Stimulated activated CD8-positive, alpha-beta memory T cell treated with anti-CD3 and anti-CD28 coated beads, Interleukin-4, amount 100 ng/mL, for 4 hours (primary cell): ENCODE data around the gene CCR7.

ENCODE experiments used
- DNase-seq, 2 donors: peaks; one replicate each; pipeline ENCODE4 v3.0.0-alpha.2; 2020; ENCODE audit warnings: low read depth in 2 of 2, low spot score in 1 of 2

CCR7 gene

DNA sequence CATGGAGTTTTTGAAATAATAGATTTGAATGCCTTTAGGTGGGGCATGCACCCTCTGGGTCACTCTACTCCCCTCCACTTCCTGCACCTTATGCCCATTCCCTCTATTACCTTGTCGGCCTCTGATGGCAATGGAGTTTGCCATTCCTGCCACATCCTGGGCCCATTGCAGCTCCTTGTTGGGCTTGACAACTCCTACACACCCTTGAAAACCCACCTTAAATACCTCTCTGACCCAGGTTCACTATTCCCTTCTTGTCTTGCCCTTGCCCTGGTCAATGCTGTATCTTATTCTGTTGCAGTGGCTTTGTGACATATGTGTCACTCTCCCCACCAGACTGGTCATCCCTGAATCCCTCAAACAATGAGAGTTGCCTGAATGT lies 2.4 kb downstream of the CCR7 start:
- no peak for DNase-seq

DNA sequence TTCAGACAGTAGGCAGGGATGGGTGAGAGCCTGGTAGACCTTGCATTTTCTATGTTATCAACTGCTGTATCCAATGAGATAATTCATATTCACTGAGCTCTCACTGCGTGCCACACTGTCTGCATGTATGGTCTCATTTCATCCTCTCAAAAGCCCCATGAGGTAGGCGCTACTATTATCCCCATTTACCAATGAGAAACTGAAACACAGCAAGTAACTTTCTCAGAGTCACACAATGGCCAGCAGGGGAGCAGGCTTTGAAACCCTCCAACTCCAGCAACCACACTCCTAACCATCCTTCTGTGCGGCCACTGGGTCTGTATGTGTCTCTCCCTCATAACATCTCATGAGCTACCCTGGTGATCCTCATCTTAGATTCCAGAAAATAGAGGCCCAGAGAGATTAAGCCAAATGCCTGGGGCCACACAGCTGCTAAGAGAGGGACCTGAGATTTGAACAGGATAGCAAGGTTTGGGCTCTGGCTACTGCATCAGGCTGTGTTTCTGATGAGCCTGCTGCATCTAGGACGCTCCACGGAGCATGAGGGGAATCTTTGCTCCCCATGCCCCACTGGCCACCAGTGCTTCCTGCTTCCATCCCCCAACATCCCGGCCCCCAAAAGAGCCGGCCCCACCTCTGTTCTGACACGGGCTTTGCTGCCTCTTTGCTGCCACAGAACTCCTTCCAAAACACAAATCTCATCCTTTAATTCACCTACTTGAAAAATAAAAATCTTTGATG lies 3.2 kb downstream of the CCR7 start:
- DNase-seq, result no peak

DNA sequence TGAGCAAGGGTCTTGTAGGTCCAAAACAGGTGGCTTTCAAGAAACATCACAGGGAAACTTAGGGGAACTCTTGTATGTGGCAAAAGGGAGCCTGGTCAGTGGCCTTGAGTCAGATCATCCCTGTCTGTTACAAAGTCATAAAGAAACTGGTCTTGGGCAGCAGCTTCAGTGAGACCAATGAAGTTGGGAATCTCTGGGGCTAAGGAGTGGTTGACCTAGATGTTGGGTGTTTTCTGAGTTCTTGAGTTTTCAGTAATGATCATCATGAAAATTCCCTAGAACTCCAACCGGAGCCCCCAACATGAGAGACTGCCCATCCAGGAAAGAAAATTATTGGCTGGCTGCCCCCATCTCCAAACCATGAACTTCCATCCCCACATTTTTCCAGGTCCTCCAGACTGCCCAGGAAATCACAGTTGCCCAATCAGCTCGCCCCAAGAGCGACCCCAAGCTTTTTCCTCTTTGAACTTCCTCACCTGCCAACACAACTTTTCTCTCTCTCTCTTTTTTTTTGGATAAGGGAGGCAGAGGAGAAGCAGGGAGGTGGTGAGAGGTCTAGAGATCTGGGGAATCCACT lies 3.9 kb downstream of the CCR7 start:
- no peak for DNase-seq

DNA sequence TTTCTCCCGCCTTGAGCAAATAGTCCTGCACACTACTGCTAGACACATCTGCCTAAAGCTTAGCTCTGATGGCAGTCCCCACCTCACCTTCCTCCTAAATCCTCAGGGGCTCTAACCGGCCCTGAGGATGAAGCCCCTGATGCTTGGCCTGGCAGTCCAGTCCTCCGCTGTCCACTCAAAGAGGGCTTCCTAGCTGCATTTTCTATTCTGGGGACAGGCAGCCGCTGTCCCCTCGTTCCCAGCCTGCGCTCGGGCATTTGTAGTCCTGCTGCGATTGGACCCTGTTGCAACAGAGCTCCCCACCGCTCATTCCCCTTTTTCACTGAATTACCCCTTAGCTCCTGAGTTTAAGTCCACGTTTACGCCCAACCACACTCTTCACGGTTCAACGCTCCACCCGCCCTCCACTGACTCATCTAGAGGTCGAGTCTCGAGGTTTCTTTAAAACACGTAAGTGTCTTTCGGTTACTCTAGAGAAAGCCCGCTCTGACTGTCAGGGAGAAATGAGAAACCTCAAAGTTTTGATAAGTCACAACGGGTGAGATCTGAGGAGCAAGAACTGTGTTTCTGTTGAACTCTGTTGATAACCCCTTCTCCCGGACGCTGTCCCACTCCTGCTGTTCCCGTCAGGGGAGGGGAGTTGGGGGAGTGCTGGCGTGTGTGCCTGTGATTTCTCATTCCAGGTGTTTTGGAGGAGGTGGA lies 4.5 kb downstream of the CCR7 start:
- DNase-seq, result peak; percentile 44 to 71

DNA sequence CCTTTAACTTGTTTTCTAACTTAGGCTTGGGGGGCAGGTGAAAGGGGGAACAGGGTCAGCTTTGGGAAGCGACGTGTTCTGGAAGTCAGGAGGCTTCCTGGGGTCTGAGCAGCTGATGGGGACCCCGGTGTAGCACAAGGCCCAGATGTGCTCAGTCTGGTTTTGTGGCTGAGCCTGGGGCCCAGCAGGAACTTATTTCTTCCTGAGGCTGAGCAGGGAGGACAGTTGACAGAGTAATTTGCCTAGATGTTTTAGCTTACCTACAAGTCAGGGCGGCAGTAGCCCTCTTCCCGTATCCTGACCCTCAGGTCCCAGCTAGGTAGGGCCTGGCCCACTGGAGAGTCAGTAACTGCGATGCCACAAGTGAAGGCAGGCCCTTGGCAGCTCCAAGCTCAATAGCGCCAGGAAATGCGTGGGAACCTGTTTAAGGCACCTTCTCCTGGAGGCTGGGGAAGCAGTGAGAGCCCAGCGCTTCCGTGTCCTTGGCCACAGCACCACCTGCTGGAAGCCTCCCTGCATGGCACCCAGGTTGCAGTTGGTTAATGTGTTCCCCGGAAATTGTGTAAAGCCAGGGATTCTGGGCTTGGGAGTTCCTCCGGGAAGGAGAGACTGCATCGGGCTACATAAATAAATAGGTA lies 5.2 kb downstream of the CCR7 start:
- DNase-seq, result peak; percentile 65 to 67

DNA sequence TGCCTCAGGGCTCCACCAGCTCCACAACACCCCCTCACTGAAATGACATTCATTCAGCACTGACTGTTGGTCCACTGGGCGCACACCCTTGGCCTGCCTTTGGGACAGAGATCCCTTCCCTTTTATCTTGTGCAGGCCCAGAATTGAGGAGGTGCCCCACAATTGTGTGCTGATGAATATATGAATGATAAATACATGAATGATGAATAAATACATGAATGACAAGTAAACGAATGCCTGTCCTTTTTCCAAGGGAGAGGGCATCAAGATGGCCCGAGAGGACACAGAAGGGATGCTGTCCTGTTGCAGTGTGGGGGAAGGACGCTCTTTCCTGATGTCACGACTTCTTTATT lies 5.7 kb downstream of the CCR7 start:
- no peak for DNase-seq

DNA sequence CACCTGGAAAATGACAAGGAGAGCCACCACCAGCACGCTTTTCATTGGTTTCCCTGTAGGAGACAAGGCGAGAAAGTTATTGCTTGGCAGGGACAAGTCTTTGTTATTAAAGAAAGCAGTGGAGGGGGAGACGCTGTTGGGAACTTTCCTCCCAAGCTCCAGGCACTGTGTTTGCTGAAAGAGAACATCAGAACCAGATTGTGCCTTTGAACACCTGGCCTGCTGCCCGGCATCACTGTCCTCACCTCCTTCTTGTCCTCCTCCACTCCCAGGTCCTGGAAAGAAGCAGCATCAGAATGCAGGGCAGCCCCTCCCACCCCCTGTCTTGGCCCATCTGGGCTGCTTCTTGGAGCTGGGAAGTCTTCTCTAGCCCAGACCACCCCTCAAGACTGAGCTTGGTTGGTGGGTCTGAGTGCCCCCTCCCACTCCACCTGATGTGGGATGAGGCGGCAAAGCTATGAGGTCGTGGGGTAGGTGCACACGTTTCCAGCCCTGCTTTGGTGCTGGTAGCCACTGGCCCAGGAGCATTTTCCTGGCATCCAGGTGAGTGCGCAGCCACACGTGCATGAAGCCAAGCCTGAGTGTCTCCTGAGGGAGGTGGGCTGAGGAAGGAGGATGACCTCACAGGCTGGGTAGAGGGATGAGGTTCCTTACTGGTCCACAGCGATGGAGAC lies 6.2 kb downstream of the CCR7 start:
- no peak for DNase-seq

DNA sequence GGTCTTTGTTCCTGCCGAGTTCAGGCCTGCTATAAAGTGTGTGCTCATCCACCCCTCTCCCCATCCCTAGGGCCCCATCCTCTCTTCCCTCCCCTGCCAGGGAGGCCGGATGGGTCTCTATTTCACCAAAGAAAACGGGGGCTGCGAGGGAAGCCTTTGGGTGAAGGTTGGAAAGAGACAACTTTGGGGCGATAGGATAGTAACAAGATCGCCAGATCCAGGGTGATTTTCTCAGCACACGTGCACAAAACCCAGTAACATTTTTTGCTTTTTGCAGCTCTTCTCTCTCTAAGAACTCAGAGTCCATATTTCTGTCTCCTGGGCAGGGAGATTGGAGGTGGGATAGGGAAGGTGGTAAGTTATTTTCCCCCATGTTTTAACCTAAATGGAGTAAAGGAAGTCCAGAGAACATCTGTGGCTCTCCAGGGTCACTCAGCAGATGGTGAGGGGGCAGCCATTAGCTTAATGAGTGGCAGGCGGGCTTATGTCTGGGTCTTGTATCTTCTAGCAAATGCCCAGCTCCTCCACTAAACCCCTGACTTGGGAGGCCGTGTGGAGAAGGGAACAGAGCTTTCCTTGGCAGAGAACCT lies 6.9 kb downstream of the CCR7 start:
- no peak for DNase-seq

DNA sequence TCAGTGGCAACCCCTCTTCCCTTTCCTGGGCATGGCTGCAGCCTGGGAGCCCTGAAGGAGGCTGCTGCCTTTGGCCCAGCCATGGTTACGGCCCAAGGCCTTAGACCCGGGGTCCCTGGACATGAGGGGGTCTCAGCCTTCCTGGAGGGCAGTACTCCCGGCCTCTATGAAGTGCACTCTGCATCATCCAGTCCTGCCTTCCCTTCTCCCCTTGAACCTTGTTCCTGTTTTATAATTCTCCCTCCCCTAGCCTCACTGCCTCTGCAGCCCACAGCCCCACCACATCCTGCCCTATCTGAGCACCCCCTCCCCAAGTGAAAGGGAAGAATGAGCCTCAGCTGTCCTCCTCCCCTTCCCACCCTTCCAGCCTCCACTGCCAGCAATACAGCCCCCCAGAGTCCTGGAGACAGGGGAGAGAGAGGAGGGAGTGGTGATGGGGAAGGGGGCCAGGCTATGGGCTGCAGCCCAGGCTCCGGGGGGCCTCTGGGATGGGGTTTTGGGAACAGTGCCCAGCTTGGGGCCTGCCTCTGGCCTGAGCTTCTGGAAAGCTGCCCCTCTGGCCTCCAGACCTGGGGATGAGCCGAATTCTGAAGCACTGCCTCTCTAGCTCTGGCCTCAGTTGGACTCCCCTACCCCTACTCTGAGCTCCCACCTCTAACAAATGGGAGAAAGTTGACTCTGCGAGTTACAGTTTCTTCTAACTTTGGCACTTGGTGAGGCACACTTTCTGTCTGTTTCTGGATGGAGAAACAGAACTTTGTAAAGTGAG lies 7.6 kb downstream of the CCR7 start:
- DNase-seq, result no peak

DNA sequence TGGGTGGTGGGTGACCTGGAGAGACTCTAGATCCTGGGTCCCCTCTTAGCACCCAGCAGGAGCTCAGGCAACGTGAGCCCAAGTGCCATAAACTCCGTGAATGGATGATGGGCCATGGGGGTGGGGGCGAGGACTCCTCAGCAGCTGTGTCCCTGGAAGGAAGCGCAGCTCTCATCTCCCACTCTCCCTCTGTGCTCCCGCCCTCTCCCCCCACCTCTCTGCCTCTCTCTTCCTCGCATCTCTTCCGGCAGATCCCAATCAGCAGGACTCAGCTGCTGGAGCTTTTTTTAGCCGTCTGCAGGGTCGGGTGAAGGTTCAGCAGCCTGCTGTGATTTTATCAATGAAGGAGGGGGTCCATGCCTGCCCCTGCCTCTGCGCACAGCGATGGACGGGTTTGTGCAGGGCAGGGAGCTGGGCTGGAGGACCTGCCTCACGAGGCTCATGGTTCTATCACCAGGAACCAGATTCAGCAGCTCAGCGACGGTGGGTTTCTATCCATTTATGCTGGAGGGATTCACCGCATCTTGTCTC lies 8.3 kb downstream of the CCR7 start:
- no peak for DNase-seq

DNA sequence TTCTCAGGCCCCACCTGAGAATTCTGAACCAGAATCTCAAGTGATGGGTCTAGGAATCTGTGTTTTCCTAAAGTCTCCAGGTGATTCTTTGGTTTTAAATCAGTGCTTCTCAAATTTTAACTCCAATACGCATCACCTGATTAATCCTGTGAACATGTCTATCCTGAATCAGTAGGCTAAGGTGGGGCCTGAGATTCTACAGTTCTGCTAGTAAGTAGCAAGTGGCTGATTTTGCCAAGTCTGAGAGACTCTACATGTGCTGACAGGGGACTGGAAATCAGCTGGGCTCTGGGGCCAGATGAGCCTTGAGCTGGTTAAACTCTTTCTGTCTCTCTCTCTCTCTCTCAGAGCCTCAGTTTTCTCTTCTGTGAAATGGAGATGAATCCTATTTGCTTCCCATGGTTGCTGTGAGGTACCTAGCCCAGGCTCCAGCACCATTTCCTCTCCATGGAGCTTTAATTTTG lies 9.0 kb downstream of the CCR7 start:
- DNase-seq, result no peak

DNA sequence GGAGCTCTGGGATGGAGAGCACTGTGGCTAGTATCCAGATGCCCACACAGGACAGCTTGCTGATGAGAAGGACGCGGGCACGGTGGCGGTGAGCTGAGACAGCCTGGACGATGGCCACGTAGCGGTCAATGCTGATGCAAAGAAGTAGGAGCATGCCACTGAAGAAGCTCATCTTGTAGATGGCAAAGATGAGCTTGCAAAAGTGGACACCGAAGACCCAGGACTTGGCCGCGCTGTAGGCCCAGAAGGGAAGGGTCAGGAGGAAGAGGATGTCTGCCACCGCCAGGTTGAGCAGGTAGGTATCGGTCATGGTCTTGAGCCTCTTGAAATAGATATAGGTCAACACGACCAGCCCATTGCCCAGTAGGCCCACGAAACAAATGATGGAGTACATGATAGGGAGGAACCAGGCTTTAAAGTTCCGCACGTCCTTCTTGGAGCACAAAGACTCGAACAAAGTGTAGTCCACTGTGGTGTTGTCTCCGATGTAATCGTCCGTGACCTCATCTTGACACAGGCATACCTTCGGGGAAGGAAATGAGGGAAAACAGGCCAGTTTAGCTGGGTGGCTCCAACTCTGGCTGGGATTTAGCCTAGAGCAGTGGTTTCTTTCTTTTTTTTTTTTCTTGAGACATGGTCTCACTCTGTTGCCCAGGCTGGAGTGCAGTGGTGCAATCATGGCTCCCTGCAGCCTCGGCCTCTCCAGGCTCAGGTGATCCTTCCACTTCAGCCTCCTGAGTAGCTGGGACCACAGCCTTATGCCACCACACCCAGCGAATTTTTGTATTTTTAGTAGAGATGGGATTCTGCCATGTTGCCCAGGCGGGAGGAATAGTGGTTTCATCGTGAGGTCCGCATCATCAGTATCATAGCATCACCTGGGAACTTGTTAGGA lies 9.7 kb downstream of the CCR7 start:
- no peak for DNase-seq

DNA sequence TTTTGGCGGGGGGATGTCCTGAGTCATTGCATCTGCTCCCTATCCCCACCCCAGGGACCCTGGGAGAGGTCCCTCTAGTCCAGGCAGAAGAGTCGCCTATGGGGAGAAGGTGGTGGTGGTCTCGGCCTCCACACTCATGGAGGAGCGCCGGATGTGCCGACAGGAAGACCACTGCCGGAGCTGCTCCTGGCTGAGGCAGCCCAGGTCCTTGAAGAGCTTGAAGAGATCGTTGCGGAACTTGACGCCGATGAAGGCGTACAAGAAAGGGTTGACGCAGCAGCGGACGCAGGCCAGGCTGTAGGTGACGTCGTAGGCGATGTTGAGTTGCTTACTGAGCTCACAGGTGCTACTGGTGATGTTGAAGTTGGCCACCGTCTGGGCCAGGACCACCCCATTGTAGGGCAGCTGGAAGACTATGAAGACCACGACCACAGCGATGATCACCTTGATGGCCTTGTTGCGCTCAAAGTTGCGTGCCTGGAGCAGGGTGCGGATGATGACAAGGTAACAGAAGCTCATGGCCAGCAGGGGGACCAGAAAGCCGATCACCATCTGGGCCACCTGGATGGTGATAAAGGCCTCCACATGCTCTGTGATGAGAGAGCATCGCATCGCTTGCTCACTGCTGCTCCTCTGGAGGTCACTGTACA lies 10.5 kb downstream of the CCR7 start:
- DNase-seq, result no peak

DNA sequence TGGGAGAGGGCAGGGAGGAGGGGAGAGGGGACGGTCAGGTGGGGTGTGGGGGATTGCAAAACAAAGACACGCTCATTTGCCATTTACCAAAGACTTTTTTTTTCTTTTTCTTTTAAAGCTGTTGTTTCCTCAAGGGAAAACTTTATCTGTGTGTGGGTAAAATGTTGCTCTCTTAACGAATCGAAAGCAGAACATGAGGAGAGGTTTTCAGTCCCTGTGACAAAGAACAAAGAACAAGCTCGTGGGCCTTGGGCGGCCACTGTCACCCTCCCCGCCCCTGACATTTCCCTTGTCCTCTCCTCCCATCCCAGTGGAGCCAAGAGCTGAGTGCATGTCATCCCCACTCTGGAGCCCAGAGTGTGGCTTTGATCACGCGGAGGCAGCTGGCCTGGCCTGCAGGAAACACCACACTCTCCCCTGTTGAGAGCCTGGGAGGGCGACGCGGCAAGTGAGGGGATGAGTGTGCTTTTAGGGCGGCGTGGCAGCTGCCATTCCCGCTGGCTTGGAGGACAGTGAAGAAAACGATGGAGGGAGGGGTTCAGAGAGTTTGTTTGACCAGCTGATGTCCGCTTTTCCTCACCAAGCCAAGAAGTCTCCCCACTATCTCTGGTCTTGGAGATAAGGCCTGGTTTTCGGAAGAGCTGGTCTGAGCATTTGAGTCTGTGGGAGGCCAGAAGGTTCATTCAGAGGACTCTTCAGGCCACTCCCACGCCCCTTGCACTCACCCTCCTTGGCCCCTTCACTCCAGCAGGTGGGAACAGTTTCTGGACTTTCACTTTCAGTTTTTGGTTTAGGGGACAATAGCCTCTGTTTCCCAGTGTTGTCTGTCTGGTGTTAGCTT lies 11.4 kb downstream of the CCR7 start:
- DNase-seq, result no peak

DNA sequence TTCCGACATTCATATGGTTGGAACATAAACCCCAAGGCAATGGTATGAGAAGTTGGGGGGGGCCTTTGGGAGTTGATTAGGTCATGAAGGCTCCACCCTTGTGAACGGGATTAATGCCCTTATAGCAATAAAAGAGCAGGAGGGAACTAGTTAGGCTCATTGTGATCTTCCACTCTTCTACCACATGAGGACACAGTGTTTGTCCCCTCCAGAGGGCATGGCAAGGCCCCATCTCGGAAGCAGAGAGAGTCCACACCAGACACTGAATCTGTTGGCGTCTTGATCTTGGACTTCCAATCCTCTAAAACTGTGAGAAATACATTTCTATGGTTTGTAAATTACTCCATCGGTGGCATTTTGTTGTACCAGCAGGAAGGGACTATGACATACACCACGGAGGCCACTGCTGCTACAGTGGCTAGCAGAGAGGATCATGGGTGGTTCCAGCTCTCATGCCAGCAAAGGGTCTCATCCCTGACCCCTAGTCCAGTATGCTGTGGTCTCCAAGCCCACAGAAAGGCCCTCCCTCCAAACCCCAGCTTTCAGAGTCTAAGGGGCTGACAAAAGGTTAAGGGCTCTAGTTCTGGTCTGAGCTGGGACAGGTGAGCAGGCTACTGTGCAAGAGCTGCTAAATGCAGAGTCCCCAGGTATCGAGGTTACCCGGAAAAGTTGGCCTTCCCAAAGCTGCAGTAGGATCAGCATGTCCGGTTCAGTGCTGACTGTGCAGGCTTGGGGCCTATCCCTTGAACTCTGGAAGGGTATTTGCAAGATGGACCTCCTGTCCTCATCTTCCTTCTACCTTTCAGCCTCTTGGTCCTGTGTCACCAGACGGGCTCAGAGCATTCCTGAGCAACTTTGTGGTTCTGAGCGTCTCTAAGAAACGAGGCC lies 12.2 kb downstream of the CCR7 start:
- DNase-seq, result no peak

DNA sequence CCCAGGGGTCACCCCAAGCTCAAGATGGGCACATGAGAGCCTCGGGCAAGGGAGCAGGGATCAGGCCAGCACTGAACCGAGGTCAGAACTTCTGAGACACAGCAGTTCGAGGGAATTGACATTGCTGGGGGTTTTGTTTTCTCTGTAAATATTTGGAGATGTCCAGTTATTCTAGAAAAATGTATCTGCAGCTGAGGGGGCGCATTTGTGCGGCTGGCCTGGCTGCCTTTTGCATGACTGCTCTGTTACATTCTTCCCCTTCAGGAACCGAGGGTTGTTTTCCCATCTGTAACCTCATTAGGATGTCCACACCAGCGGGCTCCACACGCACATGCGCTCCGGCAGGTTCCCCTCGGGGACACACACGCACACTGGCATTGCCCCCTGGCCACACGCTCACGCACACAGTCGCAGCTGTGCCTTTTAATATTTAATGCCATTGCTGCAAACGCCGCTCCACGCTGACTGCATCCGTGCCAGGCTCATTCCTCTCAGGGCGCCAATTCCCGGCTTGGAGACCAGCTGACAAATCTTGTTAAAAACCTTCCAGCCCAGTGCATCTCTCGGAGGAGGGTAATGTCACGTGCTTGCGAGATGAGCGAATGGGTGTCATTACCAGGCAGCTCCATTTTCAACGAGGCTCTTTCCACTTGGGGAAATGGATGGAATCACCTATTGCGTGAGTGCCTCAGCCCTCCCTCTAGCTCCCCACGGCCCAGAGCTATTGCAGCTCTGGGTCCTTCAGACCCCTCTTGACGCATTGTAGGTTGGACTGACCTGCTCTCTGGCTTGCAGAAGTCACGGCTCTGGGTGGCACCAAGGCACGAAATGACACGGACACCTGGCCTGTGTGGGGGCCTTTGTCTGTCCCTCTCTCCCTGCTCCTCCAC lies 13.1 kb downstream of the CCR7 start:
- DNase-seq, result no peak
